Neural progenitor cell (in vitro differentiated cells): ENCODE data around the gene RGS7. TPM values are rescaled to one million over a fixed set of nuclear protein-coding genes. Genes with fewer than 3 reads are reported as not detected.

Experiments
- DNase-seq: peaks from one replicate; pipeline ENCODE4 v3.0.0-alpha.2; 2016; ENCODE audit warnings: low spot score
- H2AFZ ChIP-seq: fragments of 200-600 bp; sonication (generic); replicated peaks from 2 replicates; pipeline ENCODE4 v1.6.1; 2016; ENCODE audit warnings: antibody characterized with exemption
- H3F3A ChIP-seq: fragments of 200-600 bp; sonication (generic); 2 replicates; pipeline ENCODE4 v1.6.1; 2016; ENCODE audit warnings: antibody characterized with exemption, low read depth
- H3K27ac ChIP-seq: fragments of 200-600 bp; sonication (generic); 2 replicates; pipeline ENCODE4 v1.5.1; 2016; ENCODE audit warnings: mild to moderate bottlenecking
- H3K27me3 ChIP-seq: fragments of 200-600 bp; sonication (generic); 2 replicates; pipeline ENCODE4 v1.6.1; 2016; ENCODE audit warnings: mild to moderate bottlenecking, moderate library complexity
- H3K36me3 ChIP-seq: fragments of 200-600 bp; sonication (generic); 2 replicates; pipeline ENCODE4 v1.5.1; 2016
- H3K4me1 ChIP-seq: fragments of 200-600 bp; sonication (generic); 2 replicates; pipeline ENCODE4 v1.6.1; 2016; ENCODE audit warnings: mixed run types
- H3K4me2 ChIP-seq: fragments of 200-600 bp; sonication (generic); 2 replicates; pipeline ENCODE4 v1.6.1; 2016
- H3K4me3 ChIP-seq: fragments of 200-600 bp; sonication (generic); 2 replicates; pipeline ENCODE4 v1.5.1; 2016
- H3K79me2 ChIP-seq: fragments of 200-600 bp; sonication (generic); 2 replicates; pipeline ENCODE4 v1.6.1; 2016; ENCODE audit warnings: low read depth
- H3K9ac ChIP-seq: fragments of 200-600 bp; sonication (generic); 2 replicates; pipeline ENCODE4 v1.6.1; 2016
- H3K9me3 ChIP-seq: fragments of 200-600 bp; sonication (generic); 2 replicates; pipeline ENCODE4 v1.5.1; 2016; ENCODE audit warnings: low read depth
- H4K20me1 ChIP-seq: fragments of 200-600 bp; sonication (generic); 2 replicates; pipeline ENCODE4 v1.6.1; 2016; ENCODE audit warnings: low read depth
- H3K27ac Mint-ChIP-seq: 3 replicates; pipeline ENCODE4 v1.8.0; 2021; ENCODE audit warnings: mixed read lengths
- H3K27me3 Mint-ChIP-seq: 2 replicates; pipeline ENCODE4 v1.8.0; 2022; ENCODE audit warnings: low read depth, mild to moderate bottlenecking, inconsistent platforms, moderate library complexity, mixed read lengths; ENCODE audit not compliant: insufficient read depth
- H3K36me3 Mint-ChIP-seq: 3 replicates; pipeline ENCODE4 v1.8.0; 2021; ENCODE audit warnings: mixed read lengths
- H3K4me1 Mint-ChIP-seq: 3 replicates; pipeline ENCODE4 v1.8.0; 2021; ENCODE audit warnings: mixed read lengths
- H3K4me3 Mint-ChIP-seq: 3 replicates; pipeline ENCODE4 v1.8.0; 2021; ENCODE audit warnings: mild to moderate bottlenecking, moderate library complexity, mixed read lengths
- H3K9me3 Mint-ChIP-seq: 3 replicates; pipeline ENCODE4 v1.8.0; 2020; ENCODE audit warnings: mixed read lengths
- CTCF ChIP-seq: fragments of 200-600 bp; sonication (generic); IDR thresholded peaks from 2 replicates; pipeline ENCODE4 v1.5.1; 2017; ENCODE audit warnings: antibody characterized with exemption, mild to moderate bottlenecking
- EZH2 ChIP-seq: fragments of 200-600 bp; sonication (generic); IDR thresholded peaks from 2 replicates; pipeline ENCODE4 v1.6.1; 2017; ENCODE audit warnings: antibody characterized with exemption, mild to moderate bottlenecking, moderate library complexity
- EZH2phosphoT487 ChIP-seq: fragments of 200-600 bp; sonication (generic); IDR thresholded peaks from 2 replicates; pipeline ENCODE4 v1.6.1; 2017; ENCODE audit warnings: antibody characterized with exemption
- total RNA-seq: library from RNA; depleted of rRNA; stranded (reverse); fragments of >200 nt; gene quantifications from 2 replicates; pipeline ENCODE4 v1.2.3, GENCODE V29; 2015; ENCODE audit warnings: low replicate concordance

Gene RGS7
- total RNA-seq, 1 donor from 2014 or later = not detected

GRCh38 chr1:241140670-241141069 lies 216.3 kb downstream of the RGS7 start:
- Mint-ChIP-seq H3K4me1 (peaks cover 4% of the 10 kb centered on the region), H3K27ac (no peak overlapping the region), H3K27me3 (no peaks in the 10 kb centered on the region), H3K9me3 (no peaks in the 10 kb centered on the region), H3K36me3 (peaks cover 3% of the 10 kb centered on the region), H3K4me3 (no peak overlapping the region)
- no peaks in the 10 kb centered on the region for H4K20me1 ChIP-seq
- no peaks in the 10 kb centered on the region for H3K27me3 ChIP-seq
- H3K4me2 ChIP-seq = no peak overlapping the region
- H3F3A ChIP-seq = no peaks in the 10 kb centered on the region
- no peak for TF ChIP-seq EZH2
- no peak for TF ChIP-seq EZH2phosphoT487
- no peak for TF ChIP-seq CTCF
- no peak overlapping the region for H3K4me3 ChIP-seq
- H3K27ac ChIP-seq = no peak overlapping the region
- H2AFZ ChIP-seq = no peak overlapping the region
- H3K79me2 ChIP-seq = no peaks in the 10 kb centered on the region
- H3K4me1 ChIP-seq = no peaks in the 10 kb centered on the region
- DNase-seq = no peak
- no peak overlapping the region for H3K9ac ChIP-seq
- no peaks in the 10 kb centered on the region for H3K9me3 ChIP-seq
- H3K36me3 ChIP-seq = no peaks in the 10 kb centered on the region

GRCh38 chr1:241139047-241139446 lies 218.0 kb downstream of the RGS7 start:
- Mint-ChIP-seq H3K27ac (no peak overlapping the region), H3K4me1 (peaks cover under 1% of the 10 kb centered on the region), H3K9me3 (no peaks in the 10 kb centered on the region), H3K36me3 (peaks cover 3% of the 10 kb centered on the region), H3K27me3 (no peaks in the 10 kb centered on the region), H3K4me3 (no peak overlapping the region)
- no peaks in the 10 kb centered on the region for H3K4me1 ChIP-seq
- H3K4me3 ChIP-seq = no peak overlapping the region
- H3K36me3 ChIP-seq = no peaks in the 10 kb centered on the region
- no peak overlapping the region for H2AFZ ChIP-seq
- H3K9me3 ChIP-seq = no peaks in the 10 kb centered on the region
- no peak overlapping the region for H3K4me2 ChIP-seq
- H3K9ac ChIP-seq = no peak overlapping the region
- no peak overlapping the region for H3K27ac ChIP-seq
- H4K20me1 ChIP-seq = no peaks in the 10 kb centered on the region
- H3F3A ChIP-seq = no peaks in the 10 kb centered on the region
- H3K79me2 ChIP-seq = no peaks in the 10 kb centered on the region
- no peaks in the 10 kb centered on the region for H3K27me3 ChIP-seq
- TF ChIP-seq EZH2phosphoT487 (no peak), CTCF (no peak), EZH2 (no peak)
- DNase-seq = no peak

- H3K27me3 ChIP-seq = no peaks in the 10 kb centered on the region
- H2AFZ ChIP-seq = no peak overlapping the region
- no peaks in the 10 kb centered on the region for H3K9me3 Mint-ChIP-seq
- H3K27ac Mint-ChIP-seq = no peak overlapping the region
- no peak overlapping the region for H3K9ac ChIP-seq
- H3K4me1 ChIP-seq = no peaks in the 10 kb centered on the region
- no peaks in the 10 kb centered on the region for H3K36me3 ChIP-seq
- H3K36me3 Mint-ChIP-seq = peaks cover 3% of the 10 kb centered on the region
- no peaks in the 10 kb centered on the region for H3K4me1 Mint-ChIP-seq
- no peak for DNase-seq
- no peak overlapping the region for H3K4me3 Mint-ChIP-seq
- no peaks in the 10 kb centered on the region for H3K27me3 Mint-ChIP-seq
- H4K20me1 ChIP-seq = no peaks in the 10 kb centered on the region
- H3K79me2 ChIP-seq = no peaks in the 10 kb centered on the region
- H3K9me3 ChIP-seq = no peaks in the 10 kb centered on the region
- H3K27ac ChIP-seq = no peak overlapping the region
- H3K4me2 ChIP-seq = no peak overlapping the region
- no peak overlapping the region for H3K4me3 ChIP-seq
- TF ChIP-seq EZH2 (no peak), CTCF (no peak), EZH2phosphoT487 (no peak)
- H3F3A ChIP-seq = no peaks in the 10 kb centered on the region
Observed at GRCh38 chr1:241138248-241138647, 218.8 kb downstream of the RGS7 start.

GRCh38 chr1:241136389-241136788 lies 220.6 kb downstream of the RGS7 start:
- H3F3A ChIP-seq = no peaks in the 10 kb centered on the region
- Mint-ChIP-seq H3K36me3 (no peaks in the 10 kb centered on the region), H3K27ac (no peak overlapping the region), H3K4me3 (no peak overlapping the region), H3K9me3 (no peaks in the 10 kb centered on the region), H3K27me3 (no peaks in the 10 kb centered on the region), H3K4me1 (no peaks in the 10 kb centered on the region)
- no peaks in the 10 kb centered on the region for H3K79me2 ChIP-seq
- no peak overlapping the region for H3K4me2 ChIP-seq
- no peaks in the 10 kb centered on the region for H3K36me3 ChIP-seq
- no peak overlapping the region for H3K27ac ChIP-seq
- no peak for DNase-seq
- H3K4me3 ChIP-seq = no peak overlapping the region
- H2AFZ ChIP-seq = no peak overlapping the region
- TF ChIP-seq EZH2phosphoT487 = no peak
- TF ChIP-seq CTCF = no peak
- TF ChIP-seq EZH2 = no peak
- H4K20me1 ChIP-seq = no peaks in the 10 kb centered on the region
- no peaks in the 10 kb centered on the region for H3K9me3 ChIP-seq
- H3K9ac ChIP-seq = no peak overlapping the region
- H3K4me1 ChIP-seq = no peaks in the 10 kb centered on the region
- H3K27me3 ChIP-seq = no peaks in the 10 kb centered on the region
